ENCODE data around the gene DCAF4. TPM values are rescaled to one million over a fixed set of nuclear protein-coding genes. Genes with fewer than 3 reads are reported as not detected.
"Not testable (repeated sequence)": the region's sequence is repeated elsewhere in the genome, so short reads cannot be mapped to it uniquely, and the experiment has no call there.

Gene DCAF4
- total RNA-seq, 1 donor from 2014 or later = 0.64 TPM

- Histone ChIP-seq H3K27ac (no peak overlapping the region), H3K36me3 (peaks cover 29 to 31% of the 10 kb centered on the region in 2 donors), H3K4me3 (no peak overlapping the region), H3K4me1 (no peaks in the 10 kb centered on the region), H3K9me3 (no peaks in the 10 kb centered on the region), H3K27me3 (no peaks in the 10 kb centered on the region)
- intact Hi-C loops (cut with DNase I) = no loop called here
- TF ChIP-seq, protein P1, sequence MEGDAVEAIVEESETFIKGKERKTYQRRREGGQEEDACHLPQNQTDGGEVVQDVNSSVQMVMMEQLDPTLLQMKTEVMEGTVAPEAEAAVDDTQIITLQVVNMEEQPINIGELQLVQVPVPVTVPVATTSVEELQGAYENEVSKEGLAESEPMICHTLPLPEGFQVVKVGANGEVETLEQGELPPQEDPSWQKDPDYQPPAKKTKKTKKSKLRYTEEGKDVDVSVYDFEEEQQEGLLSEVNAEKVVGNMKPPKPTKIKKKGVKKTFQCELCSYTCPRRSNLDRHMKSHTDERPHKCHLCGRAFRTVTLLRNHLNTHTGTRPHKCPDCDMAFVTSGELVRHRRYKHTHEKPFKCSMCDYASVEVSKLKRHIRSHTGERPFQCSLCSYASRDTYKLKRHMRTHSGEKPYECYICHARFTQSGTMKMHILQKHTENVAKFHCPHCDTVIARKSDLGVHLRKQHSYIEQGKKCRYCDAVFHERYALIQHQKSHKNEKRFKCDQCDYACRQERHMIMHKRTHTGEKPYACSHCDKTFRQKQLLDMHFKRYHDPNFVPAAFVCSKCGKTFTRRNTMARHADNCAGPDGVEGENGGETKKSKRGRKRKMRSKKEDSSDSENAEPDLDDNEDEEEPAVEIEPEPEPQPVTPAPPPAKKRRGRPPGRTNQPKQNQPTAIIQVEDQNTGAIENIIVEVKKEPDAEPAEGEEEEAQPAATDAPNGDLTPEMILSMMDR (IDR thresholded peaks at IDR 0.05) = no peak
- no peak for DNase-seq (ENCODE audit: low spot score in 2 of 2)
Measured at GRCh38 chr14:72961579-72962335, 35.5 kb downstream of the DCAF4 start.

DNA sequence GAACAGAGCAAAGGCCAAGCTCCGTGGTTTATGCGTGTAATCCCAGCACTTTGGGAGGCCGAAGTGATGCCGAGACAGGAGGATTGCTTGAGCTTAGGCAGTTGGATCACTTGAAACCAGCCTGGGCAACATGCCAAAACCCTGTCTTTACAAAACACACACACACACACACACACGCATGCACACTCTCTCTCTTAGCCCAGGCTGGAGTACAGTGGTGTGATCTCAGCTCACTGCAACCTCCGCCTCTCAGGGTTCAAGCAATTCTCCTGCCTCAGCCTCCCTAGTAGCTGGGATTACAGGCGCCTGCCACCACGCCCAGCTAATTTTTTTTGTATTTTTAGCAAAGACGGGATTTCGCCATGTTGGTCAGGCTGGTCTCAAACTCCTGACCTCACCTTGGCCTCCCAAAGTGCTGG lies 36.1 kb downstream of the DCAF4 start:
- H3K9me3 ChIP-seq; H3K4me3 ChIP-seq; H3K27me3 ChIP-seq; H3K4me1 ChIP-seq; intact Hi-C loops (cut with DNase I); H3K27ac ChIP-seq; DNase-seq (ENCODE audit: low spot score in 2 of 2): not testable (repeated sequence)
- peaks cover 23 to 25% of the 10 kb centered on the region in 2 donors for H3K36me3 ChIP-seq

DNA sequence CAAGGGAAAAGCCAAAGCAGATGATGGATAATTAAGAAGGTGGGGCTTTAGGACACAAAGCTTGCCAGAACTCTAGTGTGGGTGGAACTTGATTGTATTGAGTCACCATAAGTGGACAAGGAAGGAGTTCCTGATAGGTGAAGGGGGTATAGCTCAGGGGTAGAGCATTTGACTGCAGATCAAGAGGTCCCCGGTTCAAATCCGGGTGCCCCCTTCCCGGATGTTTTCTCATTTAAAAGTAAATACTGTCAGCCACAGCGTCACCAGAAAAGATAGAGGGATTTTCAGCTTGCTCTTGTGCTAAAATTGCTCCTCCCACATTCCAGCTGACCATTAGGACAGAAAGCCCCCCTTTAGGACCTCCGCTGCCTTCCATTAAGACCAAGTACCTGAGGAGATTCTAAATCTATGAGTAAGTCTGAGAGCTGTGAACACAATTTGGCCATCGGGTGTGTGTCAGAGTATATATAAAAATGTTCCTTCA lies 36.6 kb downstream of the DCAF4 start:
- Histone ChIP-seq H3K27me3 (no peaks in the 10 kb centered on the region), H3K9me3 (no peaks in the 10 kb centered on the region), H3K36me3 (peaks cover 19 to 21% of the 10 kb centered on the region in 2 donors), H3K27ac (no peak overlapping the region), H3K4me1 (no peaks in the 10 kb centered on the region), H3K4me3 (no peak overlapping the region)
- TF ChIP-seq, protein P1 (IDR thresholded peaks at IDR 0.05) = no peak
- intact Hi-C loops (cut with DNase I) = no loop called here
- no peak for DNase-seq (ENCODE audit: low spot score in 2 of 2)

DNA sequence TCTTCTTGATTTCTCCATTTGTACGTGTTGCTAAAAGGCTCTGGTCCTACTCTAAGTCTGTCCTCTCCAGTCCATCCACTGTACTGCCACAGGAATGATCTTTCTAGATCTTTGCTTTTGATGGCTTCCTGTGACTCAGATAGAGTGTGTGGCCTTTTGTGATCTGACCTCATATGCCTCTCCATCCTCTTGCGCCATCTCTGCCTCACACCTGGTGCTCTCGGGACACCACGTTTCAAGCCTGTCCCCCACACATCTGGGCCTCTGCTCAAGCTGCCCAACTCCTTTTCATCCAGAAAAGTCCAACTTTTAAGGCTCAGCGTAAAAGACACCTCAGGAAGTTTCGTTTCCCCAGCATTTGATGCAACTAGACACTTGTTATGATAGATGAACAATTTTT lies 39.0 kb downstream of the DCAF4 start:
- H3K4me1 ChIP-seq = no peaks in the 10 kb centered on the region
- TF ChIP-seq, protein P1 (IDR thresholded peaks at IDR 0.05) = no peak
- no peak for DNase-seq (ENCODE audit: low spot score in 2 of 2)
- peaks cover 6 to 20% of the 10 kb centered on the region in 2 donors for H3K36me3 ChIP-seq
- H3K4me3 ChIP-seq = no peak overlapping the region
- intact Hi-C loops (cut with DNase I) = no loop called here
- H3K27ac ChIP-seq = no peak overlapping the region
- H3K9me3 ChIP-seq = no peaks in the 10 kb centered on the region
- H3K27me3 ChIP-seq = no peaks in the 10 kb centered on the region

GRCh38 chr14:72966038-72966437 lies 39.8 kb downstream of the DCAF4 start:
- Histone ChIP-seq H3K27me3 (no peaks in the 10 kb centered on the region), H3K36me3 (peaks cover 10 to 28% of the 10 kb centered on the region in 2 donors), H3K27ac (no peak overlapping the region), H3K4me1 (no peaks in the 10 kb centered on the region), H3K9me3 (no peaks in the 10 kb centered on the region), H3K4me3 (no peak overlapping the region)
- no peak for DNase-seq (ENCODE audit: low spot score in 2 of 2)
- TF ChIP-seq, protein P1 (IDR thresholded peaks at IDR 0.05) = no peak
- intact Hi-C loops (cut with DNase I) = no loop called here

DNA sequence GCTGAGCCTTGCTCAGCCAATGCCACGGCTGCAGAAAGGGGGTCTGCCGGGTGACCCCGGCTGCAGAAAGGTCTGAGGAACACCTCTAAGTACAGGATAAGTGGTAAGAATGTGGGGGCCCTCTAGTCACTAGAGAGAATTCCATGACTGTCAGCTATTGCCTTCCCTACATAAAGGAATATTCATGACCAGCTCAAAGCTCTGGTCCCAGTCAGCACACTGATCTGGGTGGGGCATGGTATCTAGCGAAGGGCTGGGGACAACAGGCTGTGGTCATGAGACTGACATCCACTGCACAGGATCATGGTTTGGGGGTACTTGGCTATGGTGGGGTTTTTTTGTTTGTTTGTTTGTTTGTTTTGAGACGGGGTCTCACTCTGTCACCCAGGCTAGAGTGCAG lies 42.1 kb downstream of the DCAF4 start:
- no peak overlapping the region for H3K4me3 ChIP-seq
- no peaks in the 10 kb centered on the region for H3K9me3 ChIP-seq
- DNase-seq (ENCODE audit: low spot score in 2 of 2) = no peak
- peaks cover 26 to 49% of the 10 kb centered on the region in 2 donors for H3K36me3 ChIP-seq
- no peaks in the 10 kb centered on the region for H3K4me1 ChIP-seq
- TF ChIP-seq, protein P1 (IDR thresholded peaks at IDR 0.05) = no peak
- intact Hi-C loops (cut with DNase I) = no loop called here
- H3K27ac ChIP-seq = no peak overlapping the region
- H3K27me3 ChIP-seq = no peaks in the 10 kb centered on the region
